Pancreas (tissue), 10 donors: Measurements from ENCODE around the gene TMIGD3. TPM values are rescaled to one million over a fixed set of nuclear protein-coding genes. Genes with fewer than 3 reads are reported as not detected.

ENCODE experiments used
- ATAC-seq, 4 donors: fragments of 200-7000 bp; cut with Tn5 transposase; one replicate each; pipeline versions ENCODE4 v1.8.0 to v1.9.1; 2020; ENCODE audit warnings: mild to moderate bottlenecking in 4 of 4, moderate library complexity in 4 of 4
- DNase-seq, 6 donors: peaks; one replicate each; pipeline ENCODE4 v3.0.0-alpha.2; 2020
- FAIRE-seq: peaks from 2 replicates; lab custom pipeline; 2012; peaks lifted over from hg19 to GRCh38; lab: Jason Lieb, UNC
- H3K27ac ChIP-seq, 4 donors: fragments of 200-600 bp; sonication (generic); 1 replicate in 3 of 4; 2 replicates in 1 of 4; pipeline versions ENCODE4 v1.5.0 to v1.8.0; 2020
- H3K27me3 ChIP-seq, 4 donors: fragments of 200-600 bp; one replicate each; pipeline ENCODE4 v1.8.0; 2021
- H3K36me3 ChIP-seq, 3 donors: fragments of 200-600 bp; sonication (generic) in 1 of 3; one replicate each; pipeline versions ENCODE4 v1.5.0 to v1.8.0; 2020 to 2021
- H3K4me1 ChIP-seq, 3 donors: fragments of 200-600 bp; one replicate each; pipeline ENCODE4 v1.8.0; 2021
- H3K4me3 ChIP-seq, 4 donors: fragments of 200-600 bp; sonication (generic) in 2 of 4; one replicate each; pipeline versions ENCODE4 v1.5.0 to v1.8.0; 2020 to 2021
- H3K9me3 ChIP-seq, 4 donors: fragments of 200-600 bp; one replicate each; pipeline ENCODE4 v1.8.0; 2021
- WGBS, 2 donors: extraction: QIAGEN DNeasy Blood & Tissue Kit; methylation state at CpG; one replicate each; pipeline ENCODE4 v1.1.7; 2013; 5-methylcytosine and 5-hydroxymethylcytosine counted together
- intact Hi-C, 3 donors: fragments of 100-400 bp; cut with DNase I; formaldehyde crosslinking; loops; one replicate each; pipeline versions ENCODE4 v1.11.1 to v1.14.2; 2022
- polyA plus RNA-seq, 2 donors: library from polyadenylated mRNA; stranded (reverse); fragments of 200-250 nt; gene quantifications; one replicate each; pipeline ENCODE4 v1.2.3, GENCODE V29; 2013
- total RNA-seq, 6 donors: library from RNA; stranded (reverse); fragmentation: NEBNext Ultra II Directional in 4 of 6; extraction: Animal tissue kit (Norgen Biotek cat#: 25700) in 4 of 6; gene quantifications; one replicate each; pipeline versions ENCODE4 v1.2.1 to v1.2.4, GENCODE V29; 2021 to 2023
- TF ChIP-seq, protein P1 (sequence below), 4 donors: fragments of 200-600 bp; sonication (generic) in 3 of 4; IDR thresholded peaks; one replicate each; pipeline versions ENCODE4 v1.5.0 to v1.8.0; 2021; ENCODE audit warnings: antibody characterized with exemption in 4 of 4
- donor health status: healthy with polysubstance abuse.
- donor health status: DM: no; HTN: no; CAD: no; lungs with moderate emphysema.
- donor health status: DM: no; HTN: no; CAD: no.
- donor health status: control.
- donor health status: control.
- donor health status: Bipolar disorder and iron deficiency.
- donor health status: DM: yes; HTN: yes; CAD: no.
- donor health status: DM: no; HTN: no; CAD: no.
- donor health status: DM: no; HTN: no; CAD: no.
- donor health status: DM: yes; HTN: yes; CAD: no.

Gene TMIGD3
- total and polyA plus RNA-seq, 8 donors, result 0.25 to 3.7 (median 1.1) TPM; not detected in 2

DNA sequence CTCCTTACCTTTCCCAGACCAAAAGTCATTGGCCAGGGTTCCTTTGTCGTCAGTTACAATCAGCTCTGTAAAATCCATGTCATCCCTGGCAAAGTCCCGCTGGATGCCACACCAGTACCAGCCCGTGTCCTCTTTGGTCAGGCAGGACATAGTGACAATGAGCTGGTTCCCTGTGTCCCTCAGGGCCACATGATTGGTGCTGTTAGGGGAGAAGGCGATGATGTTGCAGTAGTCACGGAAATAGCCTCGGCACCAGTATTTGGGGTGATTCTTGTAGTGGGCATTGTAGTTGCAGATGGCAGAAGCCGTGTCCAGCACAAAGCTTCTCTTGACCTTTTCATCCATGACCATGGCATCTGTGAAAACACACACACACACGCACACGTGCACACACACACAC is 14.8 kb downstream of the TMIGD3 start:
- H3K4me3 ChIP-seq, result no peak overlapping the region
- H3K36me3 ChIP-seq, result no peaks in the 10 kb centered on the region
- DNase-seq (no peak), ATAC-seq (no peak), FAIRE-seq (no peak)
- intact Hi-C loops, result loop anchor here in 1 of 3 donors (10.0 kb wide), 1 partner anchor 286 kb away; no protein-coding TSS in a partner anchor
- WGBS, 2 donors, result 84 to 90% methylated on average over 9 of the region's 9 CpGs
- H3K4me1 ChIP-seq, result no peaks in the 10 kb centered on the region
- H3K27ac ChIP-seq, result no peak overlapping the region
- TF ChIP-seq, protein P1, sequence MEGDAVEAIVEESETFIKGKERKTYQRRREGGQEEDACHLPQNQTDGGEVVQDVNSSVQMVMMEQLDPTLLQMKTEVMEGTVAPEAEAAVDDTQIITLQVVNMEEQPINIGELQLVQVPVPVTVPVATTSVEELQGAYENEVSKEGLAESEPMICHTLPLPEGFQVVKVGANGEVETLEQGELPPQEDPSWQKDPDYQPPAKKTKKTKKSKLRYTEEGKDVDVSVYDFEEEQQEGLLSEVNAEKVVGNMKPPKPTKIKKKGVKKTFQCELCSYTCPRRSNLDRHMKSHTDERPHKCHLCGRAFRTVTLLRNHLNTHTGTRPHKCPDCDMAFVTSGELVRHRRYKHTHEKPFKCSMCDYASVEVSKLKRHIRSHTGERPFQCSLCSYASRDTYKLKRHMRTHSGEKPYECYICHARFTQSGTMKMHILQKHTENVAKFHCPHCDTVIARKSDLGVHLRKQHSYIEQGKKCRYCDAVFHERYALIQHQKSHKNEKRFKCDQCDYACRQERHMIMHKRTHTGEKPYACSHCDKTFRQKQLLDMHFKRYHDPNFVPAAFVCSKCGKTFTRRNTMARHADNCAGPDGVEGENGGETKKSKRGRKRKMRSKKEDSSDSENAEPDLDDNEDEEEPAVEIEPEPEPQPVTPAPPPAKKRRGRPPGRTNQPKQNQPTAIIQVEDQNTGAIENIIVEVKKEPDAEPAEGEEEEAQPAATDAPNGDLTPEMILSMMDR (IDR thresholded peaks at IDR 0.05), result no peak
- no peaks in the 10 kb centered on the region for H3K27me3 ChIP-seq
- H3K9me3 ChIP-seq, result no peaks in the 10 kb centered on the region

DNA sequence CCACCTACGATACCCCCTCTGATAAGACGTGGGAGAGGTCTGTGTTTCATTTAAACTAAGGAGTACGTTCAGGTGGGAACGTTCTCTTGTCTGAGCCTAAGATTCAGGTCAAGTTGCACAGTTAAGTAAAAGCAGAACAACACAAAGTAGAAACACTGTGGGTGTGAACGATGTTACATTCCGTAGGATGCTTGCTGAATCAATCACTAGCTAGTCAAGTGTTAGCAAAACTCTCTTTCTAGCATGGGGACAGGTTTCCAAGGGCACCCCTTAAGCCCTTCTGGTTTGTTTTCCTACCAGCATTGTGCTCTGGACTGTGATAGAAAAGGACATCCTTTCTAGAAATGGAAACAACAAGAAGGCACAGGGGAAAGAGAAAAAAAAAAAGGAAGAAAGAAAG is 16.3 kb downstream of the TMIGD3 start:
- intact Hi-C loops, result loop anchor here in 1 of 3 donors (10.0 kb wide), 1 partner anchor 288 kb away; no protein-coding TSS in a partner anchor
- no peaks in the 10 kb centered on the region for H3K4me1 ChIP-seq
- 59 to 76% methylated on average over 6 of the region's 6 CpGs for WGBS, 2 donors
- H3K9me3 ChIP-seq, result no peaks in the 10 kb centered on the region
- FAIRE-seq (no peak), DNase-seq (no peak), ATAC-seq (no peak)
- no peak overlapping the region for H3K4me3 ChIP-seq
- H3K27me3 ChIP-seq, result no peaks in the 10 kb centered on the region
- no peaks in the 10 kb centered on the region for H3K36me3 ChIP-seq
- H3K27ac ChIP-seq, result no peak overlapping the region
- TF ChIP-seq, protein P1 (IDR thresholded peaks at IDR 0.05), result no peak

DNA sequence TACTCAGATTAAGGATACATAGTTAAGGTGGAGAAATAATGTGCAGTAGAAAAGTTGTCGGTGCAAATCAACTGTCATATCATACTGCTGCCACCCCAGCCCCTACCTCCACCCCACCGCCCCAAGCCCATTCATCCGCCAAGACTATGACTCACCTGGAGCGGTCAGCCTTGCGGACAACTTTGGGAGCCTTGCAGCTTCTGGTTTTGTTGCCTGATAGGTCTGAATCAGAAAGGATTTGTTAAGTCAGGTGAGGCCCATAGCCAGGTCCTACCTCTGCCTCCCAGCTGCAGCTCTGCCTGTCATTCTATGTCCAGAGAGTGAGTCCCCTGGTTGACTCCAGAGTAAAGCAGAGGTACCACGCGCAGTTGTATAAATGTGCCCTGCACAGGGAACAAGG is 17.0 kb downstream of the TMIGD3 start:
- WGBS, 2 donors, result 93 to 94% methylated on average over 7 of the region's 7 CpGs
- FAIRE-seq (no peak), ATAC-seq (no peak), DNase-seq (no peak)
- H3K4me1 ChIP-seq, result no peaks in the 10 kb centered on the region
- intact Hi-C loops, result loop anchor here in 1 of 3 donors (10.0 kb wide), 1 partner anchor 288 kb away; no protein-coding TSS in a partner anchor
- no peaks in the 10 kb centered on the region for H3K36me3 ChIP-seq
- no peak overlapping the region for H3K4me3 ChIP-seq
- TF ChIP-seq, protein P1 (IDR thresholded peaks at IDR 0.05), result no peak
- no peaks in the 10 kb centered on the region for H3K27me3 ChIP-seq
- no peak overlapping the region for H3K27ac ChIP-seq
- H3K9me3 ChIP-seq, result no peaks in the 10 kb centered on the region

DNA sequence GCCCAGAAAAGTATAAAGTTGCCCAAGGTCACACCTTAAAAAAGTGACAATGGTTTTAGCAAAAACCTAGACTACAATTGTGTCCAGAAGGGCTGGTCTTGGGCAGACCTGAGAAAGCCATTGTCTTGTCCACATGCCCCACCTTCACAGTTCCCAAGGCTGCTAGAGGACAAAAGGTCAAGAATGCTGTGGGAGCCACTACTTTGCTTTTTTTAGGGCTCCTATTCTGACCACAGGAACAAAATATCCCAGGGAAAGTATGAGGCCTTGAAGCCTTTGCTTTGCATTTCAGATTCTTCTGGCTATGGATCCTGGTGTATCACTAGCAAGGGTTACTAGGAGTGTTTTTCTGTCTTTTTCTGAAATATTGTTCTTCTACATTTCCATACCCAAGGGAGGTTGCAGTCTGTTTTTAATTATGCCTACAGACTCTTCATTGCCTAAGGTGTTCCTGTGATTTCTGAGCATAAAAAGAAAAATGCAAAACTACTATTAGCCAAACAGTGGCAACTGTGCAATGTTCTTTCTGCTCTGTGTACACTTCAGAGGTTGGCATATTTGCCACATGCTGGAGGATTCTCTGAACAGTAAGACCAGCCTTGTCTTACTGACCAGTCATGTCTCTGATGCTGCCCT is 18.9 kb downstream of the TMIGD3 start:
- intact Hi-C loops, result loop anchor here in 1 of 3 donors (10.0 kb wide), 1 partner anchor 290 kb away; no protein-coding TSS in a partner anchor
- Histone ChIP-seq H3K4me3 (no peak overlapping the region), H3K27ac (no peak overlapping the region), H3K9me3 (no peaks in the 10 kb centered on the region), H3K36me3 (no peaks in the 10 kb centered on the region), H3K4me1 (no peaks in the 10 kb centered on the region), H3K27me3 (no peaks in the 10 kb centered on the region)
- no peak for ATAC-seq
- no peak for DNase-seq
- no peak for FAIRE-seq
- TF ChIP-seq, protein P1 (IDR thresholded peaks at IDR 0.05), result no peak

DNA sequence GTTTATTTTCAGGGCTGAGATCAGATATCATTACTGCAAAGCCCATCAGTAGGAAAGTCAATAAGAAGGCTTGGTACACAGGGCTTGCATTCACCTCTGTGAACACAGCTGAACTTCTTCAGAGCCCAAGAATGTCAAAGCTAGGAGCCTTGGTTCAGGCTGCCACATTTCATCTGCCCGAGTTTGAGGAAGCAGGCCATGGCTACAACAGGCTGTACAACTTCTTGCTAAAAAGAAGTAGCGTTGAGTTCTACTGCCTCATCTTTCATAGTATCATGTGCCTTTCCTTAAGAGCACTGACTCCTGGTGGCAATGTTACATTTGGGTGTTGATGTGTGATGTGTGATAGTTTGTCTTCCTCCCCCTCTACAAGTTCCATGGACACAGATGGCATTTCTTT is 19.6 kb downstream of the TMIGD3 start:
- H3K36me3 ChIP-seq, result no peaks in the 10 kb centered on the region
- no peak overlapping the region for H3K27ac ChIP-seq
- ATAC-seq (no peak), DNase-seq (no peak), FAIRE-seq (no peak)
- H3K9me3 ChIP-seq, result no peaks in the 10 kb centered on the region
- no peaks in the 10 kb centered on the region for H3K4me1 ChIP-seq
- no peaks in the 10 kb centered on the region for H3K27me3 ChIP-seq
- TF ChIP-seq, protein P1 (IDR thresholded peaks at IDR 0.05), result no peak
- no peak overlapping the region for H3K4me3 ChIP-seq
- intact Hi-C loops, result loop anchor here in 1 of 3 donors (10.0 kb wide), 1 partner anchor 291 kb away; no protein-coding TSS in a partner anchor
- 74 to 83% methylated on average over 2 of the region's 2 CpGs for WGBS, 2 donors
